ENCODE measurements around the gene ILDR2.

Gene ILDR2

DNA sequence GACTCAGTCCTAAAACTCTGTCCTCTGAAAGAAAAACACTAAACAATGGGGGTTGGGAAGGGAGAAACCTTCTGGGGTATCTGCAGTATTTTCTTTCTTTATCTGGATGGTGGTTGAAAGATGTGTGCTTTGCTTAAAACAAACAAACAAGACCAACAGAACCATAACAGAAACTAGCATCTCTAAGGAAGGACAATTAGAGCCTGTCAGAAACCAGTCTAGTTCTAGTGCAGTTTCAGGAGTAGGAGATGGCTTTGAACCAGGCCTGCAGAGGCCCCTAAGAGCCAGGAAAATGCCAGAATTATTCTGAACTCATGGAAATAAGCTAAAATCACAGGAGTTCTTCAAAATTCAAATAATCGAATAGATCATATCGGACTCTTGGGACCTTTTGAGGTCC, 18.5 kb downstream of the ILDR2 start:
- no peak overlapping the region for H3K4me3 ChIP-seq (replicated peaks; ENCODE audit: insufficient read depth, low read length)
- no peak for DNase-seq (ENCODE audit: low read depth in 1 of 2, low spot score in 1 of 2)
- TF ChIP-seq GABPA (IDR thresholded peaks at IDR 0.05; ENCODE audit: low read depth): no peak
- TF ChIP-seq SPI1 (IDR thresholded peaks at IDR 0.05; ENCODE audit: borderline replicate concordance, low read depth): no peak
- TF ChIP-seq, protein P1, sequence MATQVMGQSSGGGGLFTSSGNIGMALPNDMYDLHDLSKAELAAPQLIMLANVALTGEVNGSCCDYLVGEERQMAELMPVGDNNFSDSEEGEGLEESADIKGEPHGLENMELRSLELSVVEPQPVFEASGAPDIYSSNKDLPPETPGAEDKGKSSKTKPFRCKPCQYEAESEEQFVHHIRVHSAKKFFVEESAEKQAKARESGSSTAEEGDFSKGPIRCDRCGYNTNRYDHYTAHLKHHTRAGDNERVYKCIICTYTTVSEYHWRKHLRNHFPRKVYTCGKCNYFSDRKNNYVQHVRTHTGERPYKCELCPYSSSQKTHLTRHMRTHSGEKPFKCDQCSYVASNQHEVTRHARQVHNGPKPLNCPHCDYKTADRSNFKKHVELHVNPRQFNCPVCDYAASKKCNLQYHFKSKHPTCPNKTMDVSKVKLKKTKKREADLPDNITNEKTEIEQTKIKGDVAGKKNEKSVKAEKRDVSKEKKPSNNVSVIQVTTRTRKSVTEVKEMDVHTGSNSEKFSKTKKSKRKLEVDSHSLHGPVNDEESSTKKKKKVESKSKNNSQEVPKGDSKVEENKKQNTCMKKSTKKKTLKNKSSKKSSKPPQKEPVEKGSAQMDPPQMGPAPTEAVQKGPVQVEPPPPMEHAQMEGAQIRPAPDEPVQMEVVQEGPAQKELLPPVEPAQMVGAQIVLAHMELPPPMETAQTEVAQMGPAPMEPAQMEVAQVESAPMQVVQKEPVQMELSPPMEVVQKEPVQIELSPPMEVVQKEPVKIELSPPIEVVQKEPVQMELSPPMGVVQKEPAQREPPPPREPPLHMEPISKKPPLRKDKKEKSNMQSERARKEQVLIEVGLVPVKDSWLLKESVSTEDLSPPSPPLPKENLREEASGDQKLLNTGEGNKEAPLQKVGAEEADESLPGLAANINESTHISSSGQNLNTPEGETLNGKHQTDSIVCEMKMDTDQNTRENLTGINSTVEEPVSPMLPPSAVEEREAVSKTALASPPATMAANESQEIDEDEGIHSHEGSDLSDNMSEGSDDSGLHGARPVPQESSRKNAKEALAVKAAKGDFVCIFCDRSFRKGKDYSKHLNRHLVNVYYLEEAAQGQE (IDR thresholded peaks at IDR 0.05; ENCODE audit: insufficient replicate concordance, low read depth): no peak
- TF ChIP-seq CTCF (IDR thresholded peaks at IDR 0.05; ENCODE audit: insufficient read depth, low read length): no peak
- no peak for TF ChIP-seq POLR2AphosphoS5 (IDR thresholded peaks at IDR 0.05; ENCODE audit: low read depth)
- H3K27ac ChIP-seq (replicated peaks): no peak overlapping the region
- no peaks in the 10 kb centered on the region for H3K27me3 ChIP-seq (ENCODE audit: insufficient read depth, poor library complexity, severe bottlenecking)

DNA sequence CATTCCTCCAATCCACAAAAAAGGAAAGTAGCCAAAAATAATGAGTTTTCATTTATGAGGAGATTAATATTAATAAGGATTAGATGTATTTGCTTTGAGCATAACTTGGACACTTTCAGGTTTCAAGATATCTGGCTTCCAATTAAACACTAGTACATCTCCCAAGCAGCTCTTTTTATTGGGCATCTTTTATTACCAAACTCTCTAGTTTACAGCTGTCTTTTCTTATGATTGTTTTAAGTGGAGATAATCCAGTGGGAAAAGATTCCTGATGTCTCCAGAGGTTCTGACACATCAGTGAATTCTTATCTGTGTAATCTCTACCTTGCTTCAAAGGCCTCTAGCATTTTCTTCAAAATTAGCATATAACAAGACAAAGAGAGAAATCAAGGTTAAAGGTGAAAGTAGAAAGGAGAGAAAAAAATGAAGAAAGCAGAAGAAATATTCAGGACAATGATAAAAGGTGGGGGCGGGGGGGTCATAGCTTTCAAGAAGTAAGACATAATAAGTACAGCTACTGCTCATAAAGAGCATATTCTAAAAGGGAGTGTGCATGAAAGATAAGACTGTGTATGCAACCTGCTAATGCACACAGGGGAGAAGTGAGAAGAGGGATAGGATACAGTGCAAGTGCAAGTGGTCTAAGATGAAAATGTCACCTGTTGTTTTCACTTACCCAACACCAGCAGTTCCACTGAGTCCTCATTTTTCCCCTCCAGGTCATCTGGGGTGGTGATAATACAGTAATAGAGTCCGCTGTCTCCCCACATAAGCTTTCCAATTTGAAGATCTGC, 19.1 kb downstream of the ILDR2 start:
- TF ChIP-seq SPI1 (IDR thresholded peaks at IDR 0.05; ENCODE audit: borderline replicate concordance, low read depth): no peak
- TF ChIP-seq CTCF (IDR thresholded peaks at IDR 0.05; ENCODE audit: insufficient read depth, low read length): no peak
- no peak for TF ChIP-seq GABPA (IDR thresholded peaks at IDR 0.05; ENCODE audit: low read depth)
- no peak for TF ChIP-seq POLR2AphosphoS5 (IDR thresholded peaks at IDR 0.05; ENCODE audit: low read depth)
- TF ChIP-seq, protein P1 (IDR thresholded peaks at IDR 0.05; ENCODE audit: insufficient replicate concordance, low read depth): no peak
- Histone ChIP-seq H3K4me3 (replicated peaks; ENCODE audit: insufficient read depth, low read length) (no peak overlapping the region), H3K27ac (replicated peaks) (no peak overlapping the region), H3K27me3 (ENCODE audit: insufficient read depth, poor library complexity, severe bottlenecking) (no peaks in the 10 kb centered on the region)
- DNase-seq (ENCODE audit: low read depth in 1 of 2, low spot score in 1 of 2): no peak

GRCh38 chr1:166953491-166953890, 21.8 kb downstream of the ILDR2 start:
- H3K4me3 ChIP-seq (replicated peaks; ENCODE audit: insufficient read depth, low read length): no peak overlapping the region
- DNase-seq (ENCODE audit: low read depth in 1 of 2, low spot score in 1 of 2): no peak
- no peaks in the 10 kb centered on the region for H3K27me3 ChIP-seq (ENCODE audit: insufficient read depth, poor library complexity, severe bottlenecking)
- TF ChIP-seq POLR2AphosphoS5 (IDR thresholded peaks at IDR 0.05; ENCODE audit: low read depth) (no peak), CTCF (IDR thresholded peaks at IDR 0.05; ENCODE audit: insufficient read depth, low read length) (no peak), GABPA (IDR thresholded peaks at IDR 0.05; ENCODE audit: low read depth) (no peak), SPI1 (IDR thresholded peaks at IDR 0.05; ENCODE audit: borderline replicate concordance, low read depth) (no peak)
- TF ChIP-seq, protein P1 (IDR thresholded peaks at IDR 0.05; ENCODE audit: insufficient replicate concordance, low read depth): no peak
- no peak overlapping the region for H3K27ac ChIP-seq (replicated peaks)
